Cardiac muscle cell (in vitro differentiated cells and primary cell): Measurements from ENCODE around the gene RAMP3. TPM values are rescaled to one million over a fixed set of nuclear protein-coding genes. Genes with fewer than 3 reads are reported as not detected.

Experiments used
- DNase-seq, 2 donors: peaks; one replicate each; pipeline versions ENCODE4 v3.0.0 to v3.0.0-alpha.2; 2010 to 2017; ENCODE audit warnings: low read depth in 1 of 2, low spot score in 1 of 2
- H3K27ac ChIP-seq: fragments of 200-600 bp; sonication (generic); 2 replicates; pipeline ENCODE4 v1.5.1; 2016
- H3K27me3 ChIP-seq: fragments of 200-600 bp; sonication (generic); 2 replicates; pipeline ENCODE4 v1.6.0; 2016; ENCODE audit warnings: control low read depth
- H3K36me3 ChIP-seq: fragments of 200-600 bp; sonication (generic); 2 replicates; pipeline ENCODE4 v1.5.1; 2016; ENCODE audit warnings: control low read depth
- H3K4me1 ChIP-seq: fragments of 200-600 bp; sonication (generic); 2 replicates; pipeline ENCODE4 v1.8.1; 2017; ENCODE audit warnings: low read depth, mild to moderate bottlenecking, mixed run types
- H3K4me3 ChIP-seq: fragments of 200-600 bp; sonication (generic); 2 replicates; pipeline ENCODE4 v1.5.1; 2016; ENCODE audit warnings: mild to moderate bottlenecking
- H3K9me3 ChIP-seq: fragments of 200-600 bp; sonication (generic); 2 replicates; pipeline ENCODE4 v1.5.1; 2017; ENCODE audit warnings: low read depth, mild to moderate bottlenecking, control low read depth
- polyA plus RNA-seq: library from polyadenylated mRNA; unstranded; fragments of >200 nt; fragmentation: Nextera tagmentation; extraction: Ambion mirVana; gene quantifications from 2 replicates; pipeline ENCODE4 v1.2.1, GENCODE V29; 2016
- total RNA-seq: library from RNA; depleted of rRNA; stranded (reverse); fragments of >200 nt; gene quantifications from 2 replicates; pipeline ENCODE4 v1.2.3, GENCODE V29; 2016
- TF ChIP-seq, protein P1 (sequence below): IDR thresholded peaks from 2 replicates; pipeline ENCODE4 v1.5.1; 2012; ENCODE audit warnings: low read depth, mild to moderate bottlenecking, low read length

RAMP3 gene
- total and polyA plus RNA-seq, 2 experiments from 2014 or later = not detected

- H3K4me1 ChIP-seq = no peaks in the 10 kb centered on the region
- no peak overlapping the region for H3K27ac ChIP-seq
- H3K27me3 ChIP-seq = no peaks in the 10 kb centered on the region
- no peak overlapping the region for H3K4me3 ChIP-seq
- no peak for DNase-seq
- TF ChIP-seq, protein P1, sequence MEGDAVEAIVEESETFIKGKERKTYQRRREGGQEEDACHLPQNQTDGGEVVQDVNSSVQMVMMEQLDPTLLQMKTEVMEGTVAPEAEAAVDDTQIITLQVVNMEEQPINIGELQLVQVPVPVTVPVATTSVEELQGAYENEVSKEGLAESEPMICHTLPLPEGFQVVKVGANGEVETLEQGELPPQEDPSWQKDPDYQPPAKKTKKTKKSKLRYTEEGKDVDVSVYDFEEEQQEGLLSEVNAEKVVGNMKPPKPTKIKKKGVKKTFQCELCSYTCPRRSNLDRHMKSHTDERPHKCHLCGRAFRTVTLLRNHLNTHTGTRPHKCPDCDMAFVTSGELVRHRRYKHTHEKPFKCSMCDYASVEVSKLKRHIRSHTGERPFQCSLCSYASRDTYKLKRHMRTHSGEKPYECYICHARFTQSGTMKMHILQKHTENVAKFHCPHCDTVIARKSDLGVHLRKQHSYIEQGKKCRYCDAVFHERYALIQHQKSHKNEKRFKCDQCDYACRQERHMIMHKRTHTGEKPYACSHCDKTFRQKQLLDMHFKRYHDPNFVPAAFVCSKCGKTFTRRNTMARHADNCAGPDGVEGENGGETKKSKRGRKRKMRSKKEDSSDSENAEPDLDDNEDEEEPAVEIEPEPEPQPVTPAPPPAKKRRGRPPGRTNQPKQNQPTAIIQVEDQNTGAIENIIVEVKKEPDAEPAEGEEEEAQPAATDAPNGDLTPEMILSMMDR = no peak
- no peaks in the 10 kb centered on the region for H3K36me3 ChIP-seq
- no peaks in the 10 kb centered on the region for H3K9me3 ChIP-seq
Measured at GRCh38 chr7:45181991-45182855, 24.6 kb downstream of the RAMP3 start.

GRCh38 chr7:45182856-45183710, 25.5 kb downstream of the RAMP3 start:
- H3K4me1 ChIP-seq = no peaks in the 10 kb centered on the region
- TF ChIP-seq, protein P1 = no peak
- H3K27ac ChIP-seq = no peak overlapping the region
- H3K36me3 ChIP-seq = no peaks in the 10 kb centered on the region
- no peaks in the 10 kb centered on the region for H3K9me3 ChIP-seq
- H3K27me3 ChIP-seq = no peaks in the 10 kb centered on the region
- no peak for DNase-seq
- no peak overlapping the region for H3K4me3 ChIP-seq

- no peak for DNase-seq
- H3K27ac ChIP-seq = no peak overlapping the region
- H3K4me3 ChIP-seq = no peak overlapping the region
- TF ChIP-seq, protein P1 = no peak
- H3K4me1 ChIP-seq = no peaks in the 10 kb centered on the region
- H3K36me3 ChIP-seq = no peaks in the 10 kb centered on the region
- no peaks in the 10 kb centered on the region for H3K27me3 ChIP-seq
- no peaks in the 10 kb centered on the region for H3K9me3 ChIP-seq
Measured at GRCh38 chr7:45183711-45184210, 26.2 kb downstream of the RAMP3 start.

DNA sequence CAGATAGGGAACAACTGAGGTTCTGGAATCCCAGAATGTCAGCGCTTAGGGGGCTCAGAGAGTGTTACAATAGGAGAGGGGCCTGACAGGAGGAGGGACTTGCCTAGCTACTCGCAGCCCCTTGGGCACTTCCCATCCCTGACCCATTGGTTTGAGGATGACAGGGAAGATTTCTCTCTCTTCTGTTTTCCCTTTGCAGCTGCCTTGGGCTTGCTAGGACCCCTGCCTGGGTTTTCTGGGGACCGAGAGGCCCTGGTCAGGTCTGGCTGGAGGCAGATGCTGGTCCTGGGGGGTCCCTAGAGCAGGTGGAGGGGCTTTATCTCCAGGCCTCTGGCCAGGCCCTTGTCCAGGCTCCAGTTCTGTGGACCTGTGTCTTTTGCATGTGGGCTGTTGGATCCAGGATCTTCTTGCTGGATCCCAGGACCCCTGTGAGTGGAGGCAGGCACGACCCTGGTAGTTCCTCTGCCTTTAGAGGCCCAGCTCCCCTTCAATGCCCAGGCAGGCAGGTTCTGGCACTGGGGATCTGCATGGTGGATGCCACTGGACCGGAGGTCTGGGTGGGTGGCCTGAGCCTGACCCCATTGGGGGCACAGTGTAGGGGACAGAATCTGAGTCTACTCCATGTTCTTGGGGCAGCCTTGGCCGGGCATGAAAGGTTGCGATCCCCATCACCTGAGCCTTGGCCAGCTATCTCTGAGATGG, 26.9 kb downstream of the RAMP3 start:
- H3K27ac ChIP-seq = no peak overlapping the region
- TF ChIP-seq, protein P1 = no peak

GRCh38 chr7:45185028-45185863, 27.7 kb downstream of the RAMP3 start:
- Histone ChIP-seq H3K4me3 (no peak overlapping the region), H3K36me3 (no peaks in the 10 kb centered on the region), H3K9me3 (no peaks in the 10 kb centered on the region), H3K4me1 (no peaks in the 10 kb centered on the region), H3K27me3 (no peaks in the 10 kb centered on the region), H3K27ac (no peak overlapping the region)
- DNase-seq = no peak
- TF ChIP-seq, protein P1 = no peak

More for the DNA sequence above, 26.9 kb downstream of the RAMP3 start:
- Histone ChIP-seq H3K9me3 (no peaks in the 10 kb centered on the region), H3K4me3 (no peak overlapping the region), H3K27me3 (no peaks in the 10 kb centered on the region), H3K36me3 (no peaks in the 10 kb centered on the region), H3K4me1 (no peaks in the 10 kb centered on the region)
- no peak for DNase-seq
